ENCODE measurements around the gene SULT4A1. TPM values are rescaled to one million over a fixed set of nuclear protein-coding genes. Genes with fewer than 3 reads are reported as not detected.

SULT4A1 gene
- total RNA-seq, 4 donors from 2014 or later: 1.0 to 1.3 (median 1.3) TPM

- DNase-seq (ENCODE audit: extremely low spot score): no peak
- intact Hi-C loops (cut with DNase I): no loop called here
- peaks cover 0 to 84% (median 19%) of the 10 kb centered on the region in 4 donors for H3K27me3 ChIP-seq
- no peak overlapping the region for H3K4me3 ChIP-seq
- H3K36me3 ChIP-seq: no peaks in the 10 kb centered on the region
- peaks cover 0 to 12% (median 6%) of the 10 kb centered on the region in 4 donors for H3K4me1 ChIP-seq
- H3K9me3 ChIP-seq: peaks cover 0 to 20% (median 5%) of the 10 kb centered on the region in 4 donors
- WGBS: 81% methylated on average over 12 of the region's 12 CpGs
- H3K27ac ChIP-seq (replicated peaks in 1 of 4): no peak overlapping the region
- TF ChIP-seq CTCF (IDR thresholded peaks at IDR 0.05) (no peak), EP300 (IDR thresholded peaks at IDR 0.05) (no peak), POLR2AphosphoS5 (IDR thresholded peaks at IDR 0.05) (no peak), POLR2A (IDR thresholded peaks at IDR 0.05; ENCODE audit: low read depth) (no peak)
Observed at GRCh38 chr22:43860831-43861230, 1.5 kb downstream of the SULT4A1 start.

DNA sequence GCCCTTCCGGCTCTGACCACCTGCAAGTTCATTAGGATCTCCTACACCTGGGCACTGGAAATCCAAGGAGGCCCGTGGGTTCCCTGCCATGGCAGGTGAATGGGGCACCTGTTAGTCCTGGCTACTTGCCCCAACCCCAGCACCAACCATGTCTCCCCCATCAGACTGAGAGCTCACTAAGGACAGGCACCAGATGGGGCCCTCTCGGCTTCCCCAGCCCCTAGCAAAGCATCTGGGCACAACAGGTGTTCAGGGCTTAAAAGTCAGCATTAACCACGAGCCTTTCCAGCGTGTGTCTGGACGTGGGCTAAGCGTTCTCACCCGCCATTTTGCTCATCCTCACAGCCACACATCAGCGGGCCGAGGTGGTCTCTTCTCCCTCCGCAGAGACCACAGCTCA is 2.2 kb downstream of the SULT4A1 start:
- 82% methylated on average over 9 of the region's 11 CpGs for WGBS
- Histone ChIP-seq H3K4me3 (no peak overlapping the region), H3K9me3 (peaks cover 0 to 22% (median 6%) of the 10 kb centered on the region in 4 donors), H3K27me3 (peaks cover 0 to 81% (median 19%) of the 10 kb centered on the region in 4 donors), H3K27ac (replicated peaks in 1 of 4) (no peak overlapping the region), H3K36me3 (no peaks in the 10 kb centered on the region), H3K4me1 (peaks cover 0 to 12% (median 6%) of the 10 kb centered on the region in 4 donors)
- intact Hi-C loops (cut with DNase I): no loop called here
- no peak for DNase-seq (ENCODE audit: extremely low spot score)
- TF ChIP-seq EP300 (IDR thresholded peaks at IDR 0.05): no peak
- no peak for TF ChIP-seq CTCF (IDR thresholded peaks at IDR 0.05)
- TF ChIP-seq POLR2A (IDR thresholded peaks at IDR 0.05; ENCODE audit: low read depth): no peak
- no peak for TF ChIP-seq POLR2AphosphoS5 (IDR thresholded peaks at IDR 0.05)

- peaks cover 0 to 22% (median 6%) of the 10 kb centered on the region in 4 donors for H3K9me3 ChIP-seq
- H3K36me3 ChIP-seq: no peaks in the 10 kb centered on the region
- TF ChIP-seq CTCF (IDR thresholded peaks at IDR 0.05) (no peak), EP300 (IDR thresholded peaks at IDR 0.05) (no peak), POLR2A (IDR thresholded peaks at IDR 0.05; ENCODE audit: low read depth) (no peak), POLR2AphosphoS5 (IDR thresholded peaks at IDR 0.05) (no peak)
- H3K4me1 ChIP-seq: peaks cover 0 to 12% (median 6%) of the 10 kb centered on the region in 4 donors
- no peak overlapping the region for H3K27ac ChIP-seq (replicated peaks in 1 of 4)
- H3K4me3 ChIP-seq: no peak overlapping the region
- intact Hi-C loops (cut with DNase I): no loop called here
- DNase-seq (ENCODE audit: extremely low spot score): no peak
- H3K27me3 ChIP-seq: peaks cover 0 to 81% (median 19%) of the 10 kb centered on the region in 4 donors
- WGBS: 82% methylated on average over 14 of the region's 14 CpGs
Observed at GRCh38 chr22:43859621-43860020, 2.7 kb downstream of the SULT4A1 start.

- H3K9me3 ChIP-seq: peaks cover 0 to 22% (median 6%) of the 10 kb centered on the region in 4 donors
- no peak for DNase-seq (ENCODE audit: extremely low spot score)
- no peak for TF ChIP-seq POLR2A (IDR thresholded peaks at IDR 0.05; ENCODE audit: low read depth)
- no peak for TF ChIP-seq EP300 (IDR thresholded peaks at IDR 0.05)
- TF ChIP-seq POLR2AphosphoS5 (IDR thresholded peaks at IDR 0.05): no peak
- TF ChIP-seq CTCF (IDR thresholded peaks at IDR 0.05): no peak
- H3K36me3 ChIP-seq: no peaks in the 10 kb centered on the region
- H3K4me1 ChIP-seq: peaks cover 0 to 12% (median 6%) of the 10 kb centered on the region in 4 donors
- WGBS: 94% methylated on average over 4 of the region's 7 CpGs
- intact Hi-C loops (cut with DNase I): no loop called here
- no peak overlapping the region for H3K4me3 ChIP-seq
- no peak overlapping the region for H3K27ac ChIP-seq (replicated peaks in 1 of 4)
- peaks cover 0 to 81% (median 19%) of the 10 kb centered on the region in 4 donors for H3K27me3 ChIP-seq
Observed at GRCh38 chr22:43859176-43859575, 3.1 kb downstream of the SULT4A1 start.
